Karpas-422 (cell line): ENCODE results near the gene TUBGCP6. TPM values are rescaled to one million over a fixed set of nuclear protein-coding genes. Genes with fewer than 3 reads are reported as not detected.
A peak's percentile ranks its signal among the peaks of the same experiment; 100 is the strongest.

Source experiments
- DNase-seq: peaks from one replicate; pipeline ENCODE4 v3.0.0-alpha.2; 2015
- H2AFZ ChIP-seq: fragments of 200-600 bp; sonication (generic); 2 replicates; pipeline ENCODE4 v1.6.1; 2014; ENCODE audit warnings: antibody characterized with exemption, low read length, mixed read lengths
- H3K27ac ChIP-seq: fragments of 200-600 bp; sonication (generic); 2 replicates; pipeline ENCODE4 v1.5.1; 2014; ENCODE audit warnings: mild to moderate bottlenecking, low read length, moderate library complexity
- H3K27me3 ChIP-seq: fragments of 200-600 bp; sonication (generic); 2 replicates; pipeline ENCODE4 v1.6.1; 2014; ENCODE audit warnings: low read length, mixed read lengths
- H3K36me3 ChIP-seq: fragments of 200-600 bp; sonication (generic); 2 replicates; pipeline ENCODE4 v1.6.1; 2014; ENCODE audit warnings: low read length, mixed read lengths; ENCODE audit not compliant: insufficient read depth
- H3K4me1 ChIP-seq: fragments of 200-600 bp; sonication (generic); 2 replicates; pipeline ENCODE4 v1.6.1; 2014; ENCODE audit warnings: mild to moderate bottlenecking, low read length, mixed read lengths
- H3K4me2 ChIP-seq: fragments of 200-600 bp; sonication (generic); 2 replicates; pipeline ENCODE4 v1.6.1; 2014; ENCODE audit warnings: low read length, low read depth, mild to moderate bottlenecking; ENCODE audit not compliant: poor library complexity, severe bottlenecking
- H3K4me3 ChIP-seq: fragments of 200-600 bp; sonication (generic); 2 replicates; pipeline ENCODE4 v1.5.1; 2014; ENCODE audit warnings: mild to moderate bottlenecking, antibody characterized with exemption, low read length, mixed read lengths
- H3K79me2 ChIP-seq: fragments of 200-600 bp; sonication (generic); 2 replicates; pipeline ENCODE4 v1.6.1; 2014; ENCODE audit warnings: mild to moderate bottlenecking, low read length, mixed read lengths
- H3K9ac ChIP-seq: fragments of 200-600 bp; sonication (generic); 2 replicates; pipeline ENCODE4 v1.6.0; 2014; ENCODE audit warnings: low read length
- H3K9me2 ChIP-seq: fragments of 200-600 bp; sonication (generic), shearing (Covaris generic); replicated peaks from 2 replicates; pipeline ENCODE4 v1.6.0; 2014; ENCODE audit warnings: mild to moderate bottlenecking, low read length, moderate library complexity; ENCODE audit not compliant: insufficient read depth
- H3K9me3 ChIP-seq: fragments of 300-700, 200-600 bp; sonication (generic); 2 replicates; pipeline ENCODE4 v1.6.1; 2014; ENCODE audit warnings: low read length, mixed read lengths
- H4K20me1 ChIP-seq: fragments of 200-600 bp; sonication (generic); 2 replicates; pipeline ENCODE4 v1.6.1; 2014; ENCODE audit warnings: mild to moderate bottlenecking, antibody characterized with exemption, low read length, low read depth; ENCODE audit not compliant: insufficient read depth
- total RNA-seq: library from RNA; depleted of rRNA; stranded (reverse); fragments of >200 nt; shearing (Covaris generic); gene quantifications from 2 replicates; pipeline ENCODE4 v1.2.3, GENCODE V29; 2014; ENCODE audit warnings: low replicate concordance

Gene TUBGCP6
- total RNA-seq, 1 experiment from 2014 or later, result 16.9 TPM

GRCh38 chr22:50216684-50217520 is 27.9 kb downstream of the TUBGCP6 start:
- Histone ChIP-seq H2AFZ (no peak overlapping the region), H3K27ac (no peak overlapping the region), H3K4me3 (no peak overlapping the region), H3K9ac (no peak overlapping the region), H3K4me2 (no peak overlapping the region), H3K27me3 (no peaks in the 10 kb centered on the region), H3K4me1 (peaks cover 6% of the 10 kb centered on the region), H4K20me1 (peaks cover 11% of the 10 kb centered on the region; the same call in 1 of the 2 replicates), H3K36me3 (peaks cover 24% of the 10 kb centered on the region), H3K79me2 (peaks cover 25% of the 10 kb centered on the region), H3K9me3 (no peaks in the 10 kb centered on the region), H3K9me2 (no peaks in the 10 kb centered on the region)
- DNase-seq, result no peak

- Histone ChIP-seq H3K9ac (no peak overlapping the region), H3K9me2 (no peaks in the 10 kb centered on the region), H3K4me3 (no peak overlapping the region), H3K27ac (no peak overlapping the region), H3K4me2 (no peak overlapping the region), H3K36me3 (peaks cover 27% of the 10 kb centered on the region), H3K9me3 (no peaks in the 10 kb centered on the region), H2AFZ (no peak overlapping the region), H3K27me3 (no peaks in the 10 kb centered on the region), H4K20me1 (peaks cover 13% of the 10 kb centered on the region; the same call in 1 of the 2 replicates), H3K4me1 (peaks cover 6% of the 10 kb centered on the region), H3K79me2 (peaks cover 29% of the 10 kb centered on the region)
- DNase-seq, result no peak
Measured at GRCh38 chr22:50216055-50216683, 28.7 kb downstream of the TUBGCP6 start.

GRCh38 chr22:50215297-50216054 is 29.3 kb downstream of the TUBGCP6 start:
- Histone ChIP-seq H3K79me2 (peaks cover 36% of the 10 kb centered on the region), H3K4me1 (peaks cover 6% of the 10 kb centered on the region), H3K4me3 (no peak overlapping the region), H3K4me2 (no peak overlapping the region), H2AFZ (no peak overlapping the region), H3K9ac (no peak overlapping the region), H3K27ac (no peak overlapping the region), H3K36me3 (peaks cover 27% of the 10 kb centered on the region; the same call in 1 of the 2 replicates), H3K9me2 (no peaks in the 10 kb centered on the region), H4K20me1 (peaks cover 13% of the 10 kb centered on the region; the same call in 1 of the 2 replicates), H3K27me3 (no peaks in the 10 kb centered on the region), H3K9me3 (no peaks in the 10 kb centered on the region)
- no peak for DNase-seq

- peaks cover 17% of the 10 kb centered on the region; the same call in 1 of the 2 replicates for H4K20me1 ChIP-seq
Measured at GRCh38 chr22:50213263-50213662, 31.6 kb downstream of the TUBGCP6 start.

GRCh38 chr22:50211147-50211546 is 33.7 kb downstream of the TUBGCP6 start:
- Histone ChIP-seq H3K9me2 (no peaks in the 10 kb centered on the region), H3K36me3 (peaks cover 36% of the 10 kb centered on the region; the same call in 1 of the 2 replicates), H3K9ac (no peak overlapping the region)

More at GRCh38 chr22:50213263-50213662, 31.6 kb downstream of the TUBGCP6 start:
- peaks cover 24% of the 10 kb centered on the region for H3K4me1 ChIP-seq
- H3K4me2 ChIP-seq, result no peak overlapping the region
- no peak overlapping the region for H3K4me3 ChIP-seq
- no peak for DNase-seq
- peaks cover 43% of the 10 kb centered on the region for H3K79me2 ChIP-seq
- no peak overlapping the region for H2AFZ ChIP-seq
- H3K27me3 ChIP-seq, result no peaks in the 10 kb centered on the region
- H3K9me2 ChIP-seq, result no peaks in the 10 kb centered on the region
- no peak overlapping the region for H3K27ac ChIP-seq
- no peak overlapping the region for H3K9ac ChIP-seq
- H3K36me3 ChIP-seq, result peaks cover 32% of the 10 kb centered on the region; the same call in 1 of the 2 replicates
- H3K9me3 ChIP-seq, result no peaks in the 10 kb centered on the region

GRCh38 chr22:50210378-50211139 is 34.3 kb downstream of the TUBGCP6 start:
- peaks cover 17% of the 10 kb centered on the region; the same call in 1 of the 2 replicates for H4K20me1 ChIP-seq

More at GRCh38 chr22:50211147-50211546, 33.7 kb downstream of the TUBGCP6 start:
- Histone ChIP-seq H3K79me2 (peaks cover 43% of the 10 kb centered on the region), H3K27ac (no peak overlapping the region), H3K9me3 (no peaks in the 10 kb centered on the region), H4K20me1 (peaks cover 17% of the 10 kb centered on the region; the same call in 1 of the 2 replicates), H3K27me3 (no peaks in the 10 kb centered on the region), H3K4me1 (peaks cover 39% of the 10 kb centered on the region), H2AFZ (no peak overlapping the region), H3K4me2 (no peak overlapping the region), H3K4me3 (no peak overlapping the region)
- no peak for DNase-seq

GRCh38 chr22:50209893-50210292 is 34.9 kb downstream of the TUBGCP6 start:
- DNase-seq, result peak; percentile 89
- H3K9ac ChIP-seq, result peak overlapping the region; percentile 45
- H3K27me3 ChIP-seq, result no peaks in the 10 kb centered on the region
- peaks cover 51% of the 10 kb centered on the region for H3K4me1 ChIP-seq
- H3K27ac ChIP-seq, result peak overlapping the region; percentile 87
- peaks cover 39% of the 10 kb centered on the region for H3K79me2 ChIP-seq
- H4K20me1 ChIP-seq, result peaks cover 14% of the 10 kb centered on the region; the same call in 1 of the 2 replicates
- H3K4me3 ChIP-seq, result no peak overlapping the region
- no peak overlapping the region for H3K4me2 ChIP-seq
- no peaks in the 10 kb centered on the region for H3K9me3 ChIP-seq
- H3K9me2 ChIP-seq, result no peaks in the 10 kb centered on the region
- H2AFZ ChIP-seq, result no peak overlapping the region
- peaks cover 32% of the 10 kb centered on the region; the same call in 1 of the 2 replicates for H3K36me3 ChIP-seq

More at GRCh38 chr22:50210378-50211139, 34.3 kb downstream of the TUBGCP6 start:
- Histone ChIP-seq H3K9me3 (no peaks in the 10 kb centered on the region), H3K79me2 (peaks cover 43% of the 10 kb centered on the region), H3K9me2 (no peaks in the 10 kb centered on the region), H3K27ac (peak overlapping the region; percentile 87; the same call in 1 of the 2 replicates), H3K4me2 (no peak overlapping the region), H3K36me3 (peaks cover 34% of the 10 kb centered on the region; the same call in 1 of the 2 replicates), H3K27me3 (no peaks in the 10 kb centered on the region), H3K4me3 (no peak overlapping the region), H3K9ac (no peak overlapping the region), H3K4me1 (peaks cover 45% of the 10 kb centered on the region), H2AFZ (no peak overlapping the region)
- no peak for DNase-seq
